GM21576 (cell line): ENCODE data around the gene ADAMTS14.

Experiments used
- ATAC-seq: cut with Tn5 transposase; IDR thresholded peaks from one replicate; pipeline ENCODE4 v1.9.1; 2021; ENCODE audit warnings: mild to moderate bottlenecking, moderate library complexity; ENCODE audit not compliant: unreplicated experiment

ADAMTS14 gene

GRCh38 chr10:70673929-70674559 is 1.7 kb downstream of the ADAMTS14 start:
- ATAC-seq: no peak

DNA sequence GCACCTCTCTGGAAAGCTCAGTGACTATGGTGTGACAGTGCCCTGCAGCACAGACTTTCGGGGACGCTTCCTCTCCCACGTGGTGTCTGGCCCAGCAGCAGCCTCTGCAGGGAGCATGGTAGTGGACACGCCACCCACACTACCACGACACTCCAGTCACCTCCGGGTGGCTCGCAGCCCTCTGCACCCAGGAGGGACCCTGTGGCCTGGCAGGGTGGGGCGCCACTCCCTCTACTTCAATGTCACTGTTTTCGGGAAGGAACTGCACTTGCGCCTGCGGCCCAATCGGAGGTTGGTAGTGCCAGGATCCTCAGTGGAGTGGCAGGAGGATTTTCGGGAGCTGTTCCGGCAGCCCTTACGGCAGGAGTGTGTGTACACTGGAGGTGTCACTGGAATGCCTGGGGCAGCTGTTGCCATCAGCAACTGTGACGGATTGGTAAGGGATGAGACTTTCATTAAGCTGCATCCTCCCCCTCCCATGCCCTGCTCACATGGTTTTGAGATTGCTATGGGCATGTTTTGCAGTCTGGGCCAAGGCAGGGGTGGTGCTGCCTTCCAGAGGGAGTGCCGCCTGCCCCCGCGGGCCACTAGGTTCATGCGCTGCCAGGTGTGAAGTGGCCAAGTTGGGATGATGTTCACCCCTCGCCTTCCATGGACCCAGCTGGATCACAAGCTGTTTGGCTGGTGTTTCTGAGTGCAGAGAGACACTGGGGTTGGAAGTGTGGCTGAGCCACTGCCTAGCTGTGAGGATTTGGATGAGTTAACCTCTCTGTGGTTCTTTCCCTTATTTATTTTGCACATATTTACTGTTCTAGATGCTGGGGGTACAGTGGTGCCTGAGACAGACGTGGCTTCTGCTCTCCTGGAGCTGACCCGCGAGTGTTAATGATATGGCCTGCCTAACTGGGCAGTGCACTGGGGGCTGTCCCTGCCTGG is 2.5 kb downstream of the ADAMTS14 start:
- ATAC-seq: no peak

GRCh38 chr10:70675496-70676161 is 3.3 kb downstream of the ADAMTS14 start:
- no peak for ATAC-seq

DNA sequence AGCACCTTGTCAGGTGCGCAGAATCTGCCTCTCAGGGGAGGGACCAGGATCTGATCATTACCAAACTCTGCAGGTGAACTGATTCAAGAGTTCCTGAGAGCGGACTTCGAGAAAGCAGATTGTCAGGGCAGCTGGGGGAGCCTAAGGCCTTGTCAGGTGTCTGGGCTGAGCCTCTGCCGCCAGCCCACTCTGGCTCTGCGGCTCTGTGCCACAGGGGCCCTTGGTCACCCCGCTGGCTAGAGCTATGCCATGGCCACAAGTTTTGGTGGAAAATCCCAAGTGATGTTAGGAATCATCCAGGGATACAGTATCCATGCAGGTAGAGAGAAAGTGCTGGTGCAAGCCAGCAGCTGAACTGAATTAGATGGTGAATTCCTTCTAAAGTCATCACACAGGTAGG is 4.2 kb downstream of the ADAMTS14 start:
- no peak for ATAC-seq

- ATAC-seq: no peak
These were observed 4.7 kb downstream of the ADAMTS14 start for GRCh38 chr10:70677016-70677415.

- ATAC-seq: no peak
These were observed 5.4 kb downstream of the ADAMTS14 start for GRCh38 chr10:70677620-70678249.

DNA sequence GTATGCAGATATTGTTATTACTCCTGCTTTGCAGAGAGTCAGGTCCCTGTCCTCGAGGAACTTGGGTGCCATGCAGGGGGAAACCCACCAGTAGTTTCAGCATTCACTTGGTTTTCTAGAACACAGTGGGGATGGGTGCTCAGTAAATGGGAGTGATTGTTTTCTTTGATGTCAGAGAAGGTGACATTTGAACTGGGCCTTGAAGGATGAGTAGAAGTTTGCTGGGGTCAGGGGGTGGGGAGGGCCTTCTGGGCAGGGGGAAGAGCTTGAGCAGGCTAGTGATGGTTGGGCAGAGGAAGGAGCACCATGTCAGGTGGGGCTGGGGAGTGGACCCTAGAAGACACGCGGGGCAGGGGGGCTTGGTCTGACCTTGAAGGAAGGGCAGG is 5.9 kb downstream of the ADAMTS14 start:
- ATAC-seq: no peak

DNA sequence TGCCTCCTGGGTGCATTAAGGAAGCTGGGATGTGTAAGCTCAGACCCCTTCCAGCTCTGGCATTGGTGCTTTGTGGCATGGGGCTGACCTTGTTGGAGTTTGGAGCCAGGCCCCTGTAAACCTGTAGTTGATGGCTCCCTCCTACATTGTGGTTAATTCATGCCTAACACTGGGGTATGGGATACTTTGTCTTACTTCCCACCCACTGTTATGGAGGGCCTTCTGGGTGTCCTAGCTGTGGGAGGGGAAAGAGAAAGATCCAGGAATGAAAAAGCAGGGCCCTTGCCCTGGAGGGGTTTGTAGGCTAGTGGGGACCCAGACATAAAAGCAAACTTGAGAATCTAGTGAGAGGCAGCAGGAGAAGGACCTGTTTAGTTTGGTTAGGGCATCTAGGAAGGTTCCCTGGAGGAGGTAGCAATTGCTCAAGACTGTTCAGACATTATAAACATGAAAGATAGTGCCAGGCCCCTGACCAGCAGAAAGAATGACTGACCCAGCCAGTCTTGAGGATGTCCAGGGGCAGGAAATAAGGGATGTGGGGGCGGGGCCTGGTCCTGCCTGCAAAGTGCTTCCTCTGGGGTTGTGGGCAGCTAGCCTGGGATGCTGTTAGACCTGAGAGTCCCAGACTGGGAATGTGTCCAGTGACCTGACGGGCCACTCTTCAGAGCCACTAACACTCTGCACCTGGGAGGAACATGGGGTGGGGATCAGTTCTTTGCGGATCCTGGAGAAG is 6.6 kb downstream of the ADAMTS14 start:
- ATAC-seq: no peak

DNA sequence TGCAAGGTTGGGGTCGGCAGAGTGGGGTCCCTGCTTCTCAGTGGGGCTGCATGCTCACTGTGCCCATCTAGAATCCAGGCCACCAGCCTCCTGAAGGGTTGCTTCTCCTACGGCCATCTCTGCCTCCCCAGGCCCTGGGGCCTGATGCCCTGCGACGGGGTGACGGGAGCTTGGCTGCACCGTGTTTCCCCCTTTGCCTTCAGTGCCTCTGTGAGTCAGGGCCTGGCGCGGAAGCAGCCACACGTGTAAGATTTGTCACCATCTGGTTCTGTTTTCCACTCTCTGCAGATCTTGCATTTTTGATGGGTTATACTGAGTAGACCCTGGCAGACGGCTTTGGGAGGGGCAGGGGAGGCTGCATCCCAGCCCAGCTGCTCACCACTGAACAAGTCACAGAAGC is 7.2 kb downstream of the ADAMTS14 start:
- no peak for ATAC-seq

DNA sequence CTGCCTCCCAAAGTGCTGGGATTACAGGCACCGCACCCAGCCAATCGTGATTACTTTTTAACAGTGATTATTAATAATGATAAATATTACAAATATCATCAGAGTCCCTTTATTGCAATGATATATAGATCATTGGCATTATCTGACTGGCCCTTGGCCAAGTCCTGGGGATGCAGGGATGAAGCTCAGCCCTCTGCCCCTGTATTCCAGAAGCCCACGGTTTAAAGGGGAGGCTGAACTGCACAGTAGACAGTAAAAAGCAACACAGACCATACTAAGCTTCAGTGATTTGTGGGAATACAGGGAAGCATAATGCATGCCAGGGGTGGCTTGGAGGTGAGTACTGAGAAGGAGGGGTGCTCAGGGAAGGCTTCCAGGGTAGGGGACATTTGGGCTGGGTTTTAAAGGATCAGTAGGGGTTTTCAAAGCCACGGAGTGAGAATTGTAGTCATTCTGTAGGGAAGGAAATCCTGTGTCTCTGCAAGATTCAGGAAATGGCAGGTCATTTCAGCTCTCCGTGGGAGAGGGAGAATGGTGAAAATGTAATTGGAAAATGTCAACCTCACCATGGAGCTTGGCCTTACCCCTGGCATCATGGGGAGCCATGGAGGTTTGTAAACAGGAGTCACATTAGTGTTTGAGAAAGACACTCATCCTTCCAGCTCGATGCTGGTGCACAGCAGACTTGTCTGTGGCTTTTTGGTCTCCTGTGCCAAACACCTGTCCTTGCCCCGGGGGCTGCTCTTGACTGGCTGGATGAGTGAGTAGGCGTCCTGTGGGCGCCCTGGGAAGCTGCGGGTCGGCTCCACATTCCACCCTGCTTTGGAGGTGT is 8.8 kb downstream of the ADAMTS14 start:
- ATAC-seq: no peak

DNA sequence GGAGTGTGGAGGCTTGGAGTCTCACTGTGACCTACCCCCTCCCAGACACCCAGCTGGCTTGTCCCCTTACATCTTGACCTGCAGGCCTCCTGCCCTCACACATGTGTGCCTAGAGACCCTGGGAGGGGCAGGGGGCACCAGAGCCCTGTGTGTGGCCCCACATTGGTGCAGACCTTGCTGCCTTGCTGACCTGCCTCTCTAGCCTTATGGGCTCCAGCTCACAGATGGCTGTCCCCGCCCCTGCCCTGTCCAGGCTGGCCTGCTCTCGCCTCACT is 9.4 kb downstream of the ADAMTS14 start:
- no peak for ATAC-seq

- no peak for ATAC-seq
These were observed 10.8 kb downstream of the ADAMTS14 start for GRCh38 chr10:70682920-70683600.

GRCh38 chr10:70683601-70683934 is 11.3 kb downstream of the ADAMTS14 start:
- ATAC-seq: no peak

DNA sequence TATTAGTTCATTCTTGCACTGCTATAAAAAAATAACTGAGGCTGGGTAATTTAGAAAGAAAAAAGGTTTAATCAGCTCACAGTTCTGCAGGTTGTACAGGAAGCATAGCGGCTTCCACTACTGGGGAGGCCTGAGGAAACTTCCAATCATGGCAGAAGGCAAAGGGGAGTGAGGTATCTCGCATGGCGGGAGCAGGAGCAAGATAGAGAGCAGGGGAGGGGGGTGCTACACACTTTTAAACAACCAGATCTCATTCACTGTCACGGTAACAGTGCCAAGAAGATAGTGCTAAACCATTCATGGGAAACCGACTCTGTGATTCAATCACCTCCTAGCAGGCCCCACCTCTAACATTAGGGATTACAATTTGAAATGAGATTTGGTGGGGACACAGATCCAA is 11.6 kb downstream of the ADAMTS14 start:
- no peak for ATAC-seq

DNA sequence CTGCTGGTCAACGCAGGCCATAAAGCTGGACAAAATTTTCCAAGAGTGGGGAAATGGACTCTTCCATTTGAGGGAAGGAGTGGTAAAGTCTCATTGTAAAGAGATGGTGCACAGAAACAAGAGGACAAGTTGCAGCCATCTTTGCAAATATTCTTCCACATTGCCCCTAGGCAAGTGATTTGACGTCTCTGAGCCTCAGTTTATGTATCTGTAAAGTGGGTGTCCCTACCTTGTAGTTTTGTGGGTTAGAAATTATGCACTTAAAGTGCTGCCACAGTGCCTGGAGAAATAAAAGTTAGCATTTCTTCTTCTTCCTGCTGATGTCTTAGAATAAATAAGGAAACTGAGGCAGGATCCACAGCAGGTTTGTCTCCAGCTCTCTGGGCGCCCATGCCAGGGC is 12.1 kb downstream of the ADAMTS14 start:
- no peak for ATAC-seq

DNA sequence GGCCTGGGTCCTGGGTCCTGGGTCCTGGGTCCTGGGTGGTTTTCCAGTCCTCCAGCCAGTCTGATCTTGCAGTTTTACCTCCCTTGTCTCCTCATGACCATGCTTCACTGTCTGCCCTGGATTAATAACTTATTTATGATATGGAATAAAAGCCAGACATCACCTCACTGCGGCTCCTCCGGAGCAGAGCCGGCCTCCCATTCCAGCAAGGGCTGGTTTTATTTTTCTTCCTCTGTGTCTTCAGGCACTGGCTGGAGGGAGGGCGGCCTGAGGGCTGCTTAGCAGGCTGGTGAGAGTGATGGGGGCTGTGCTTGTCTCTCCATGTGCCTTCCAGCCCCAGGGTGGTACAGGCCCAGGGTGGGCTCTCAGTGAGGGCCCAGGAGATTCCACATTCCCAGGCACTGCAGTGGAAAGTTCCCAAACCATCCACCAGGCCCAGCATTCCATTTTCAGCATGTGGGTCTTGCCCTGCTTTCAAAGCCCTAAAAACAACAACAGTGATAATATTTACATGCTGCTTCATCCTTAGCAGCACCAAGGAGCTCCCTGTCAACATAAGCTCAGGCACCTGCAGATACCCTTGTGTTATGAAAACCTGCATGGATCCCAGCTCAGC is 12.6 kb downstream of the ADAMTS14 start:
- ATAC-seq: no peak

DNA sequence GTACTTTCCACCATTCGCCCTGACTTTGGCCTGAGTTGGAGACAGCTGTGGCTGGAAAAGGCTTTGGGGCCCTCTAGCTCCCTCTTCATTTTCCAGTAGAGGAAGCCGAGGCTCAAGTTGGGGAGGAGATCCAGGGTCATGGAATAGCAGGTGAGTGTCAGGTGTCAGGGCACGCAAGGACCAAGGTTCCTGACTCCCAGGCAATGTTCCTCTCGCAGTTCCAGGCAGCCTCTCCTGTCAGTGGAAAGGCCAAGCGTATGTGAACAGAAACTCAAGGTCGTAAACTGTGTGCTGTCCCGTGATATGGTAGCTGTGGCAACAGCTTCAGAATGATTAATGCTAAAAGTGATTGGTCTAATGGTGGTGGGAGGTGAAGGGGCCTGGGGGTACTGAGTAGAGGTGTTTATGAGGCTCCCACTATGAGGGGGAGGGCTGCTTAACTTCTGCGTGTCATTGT is 13.2 kb downstream of the ADAMTS14 start:
- ATAC-seq: no peak

DNA sequence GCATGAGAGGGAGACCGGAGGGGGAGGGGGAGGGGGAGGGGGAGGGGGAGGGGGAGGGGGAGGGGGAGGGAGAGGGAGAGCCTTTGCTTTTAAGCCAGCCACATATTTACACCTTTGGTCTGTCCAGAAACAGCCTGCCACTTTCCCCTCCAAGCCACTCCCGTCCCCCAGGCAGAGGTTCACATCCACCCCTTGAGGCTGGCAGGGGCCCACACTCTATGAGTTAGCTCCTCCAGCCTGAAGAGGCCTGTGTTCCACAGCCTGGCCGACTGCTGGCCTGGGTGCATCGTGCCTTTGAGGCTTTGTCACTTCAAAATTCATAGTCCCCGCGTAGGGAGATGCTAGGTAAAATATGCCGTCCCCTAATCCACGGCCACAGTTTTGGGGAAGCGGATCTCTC is 16.5 kb downstream of the ADAMTS14 start:
- ATAC-seq: no peak

GRCh38 chr10:70689661-70690060 is 17.4 kb downstream of the ADAMTS14 start:
- ATAC-seq: no peak
